GM18870 (cell line): Measurements from ENCODE around the gene RPS10.
"Not testable (repeated sequence)": the region's sequence is repeated elsewhere in the genome, so short reads cannot be mapped to it uniquely, and the experiment has no call there.

Experiments used
- ATAC-seq: cut with Tn5 transposase; IDR thresholded peaks from one replicate; pipeline ENCODE4 v1.9.1; 2021; ENCODE audit warnings: moderate library complexity; ENCODE audit not compliant: unreplicated experiment

RPS10 gene

DNA sequence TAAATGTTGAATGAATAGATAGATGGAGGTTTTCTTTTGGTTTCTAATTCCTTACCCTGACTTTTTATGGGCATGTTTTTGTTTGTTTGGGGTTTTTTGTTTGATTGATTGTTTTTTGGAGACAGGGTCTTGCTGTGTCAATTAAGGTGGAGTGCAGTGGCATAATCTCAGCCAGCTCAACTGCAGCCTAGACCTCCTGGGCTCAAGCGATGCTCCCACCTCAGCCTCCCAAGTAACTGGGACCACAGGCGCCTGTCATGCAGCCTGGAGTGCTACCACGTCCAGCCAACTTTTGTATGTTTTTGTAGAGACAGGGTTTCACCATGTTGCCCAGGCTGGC is 31.9 kb downstream of the RPS10 start:
- no peak for ATAC-seq

DNA sequence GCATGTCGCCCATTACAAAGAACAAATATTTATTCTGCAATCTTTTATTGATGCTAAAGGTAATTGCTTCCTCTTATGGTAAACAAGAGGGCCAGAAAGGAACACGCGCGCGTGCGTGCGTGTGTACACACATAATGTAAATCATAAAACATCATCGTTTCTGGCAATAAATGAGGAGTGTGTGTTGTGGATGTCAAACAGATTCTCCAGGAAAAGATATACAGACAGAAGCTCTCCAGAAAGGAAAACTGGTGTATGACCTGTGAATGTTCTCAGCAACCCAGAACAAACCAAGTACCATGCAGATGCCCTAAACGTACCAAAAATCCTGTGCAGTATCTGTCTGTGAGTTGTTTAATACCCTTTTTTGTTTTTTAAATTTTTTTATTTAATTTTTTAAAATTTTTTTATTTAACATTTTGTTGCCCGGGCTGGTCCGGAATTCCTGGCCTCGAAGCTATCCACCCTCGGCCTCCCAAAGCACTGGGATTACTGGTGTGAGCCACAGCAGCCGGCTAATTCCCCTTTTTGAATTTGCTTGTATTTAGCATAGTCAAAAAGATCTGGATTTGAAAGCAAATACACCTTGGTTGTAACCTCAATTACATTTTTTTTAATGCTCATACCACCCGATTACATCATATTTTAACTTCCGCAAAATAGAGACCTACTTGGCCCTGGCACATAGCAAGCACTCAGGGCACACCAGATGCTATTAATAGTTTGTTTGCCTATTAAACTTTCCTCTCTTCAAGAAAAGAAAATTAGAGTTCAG is 32.5 kb downstream of the RPS10 start:
- ATAC-seq: no peak

DNA sequence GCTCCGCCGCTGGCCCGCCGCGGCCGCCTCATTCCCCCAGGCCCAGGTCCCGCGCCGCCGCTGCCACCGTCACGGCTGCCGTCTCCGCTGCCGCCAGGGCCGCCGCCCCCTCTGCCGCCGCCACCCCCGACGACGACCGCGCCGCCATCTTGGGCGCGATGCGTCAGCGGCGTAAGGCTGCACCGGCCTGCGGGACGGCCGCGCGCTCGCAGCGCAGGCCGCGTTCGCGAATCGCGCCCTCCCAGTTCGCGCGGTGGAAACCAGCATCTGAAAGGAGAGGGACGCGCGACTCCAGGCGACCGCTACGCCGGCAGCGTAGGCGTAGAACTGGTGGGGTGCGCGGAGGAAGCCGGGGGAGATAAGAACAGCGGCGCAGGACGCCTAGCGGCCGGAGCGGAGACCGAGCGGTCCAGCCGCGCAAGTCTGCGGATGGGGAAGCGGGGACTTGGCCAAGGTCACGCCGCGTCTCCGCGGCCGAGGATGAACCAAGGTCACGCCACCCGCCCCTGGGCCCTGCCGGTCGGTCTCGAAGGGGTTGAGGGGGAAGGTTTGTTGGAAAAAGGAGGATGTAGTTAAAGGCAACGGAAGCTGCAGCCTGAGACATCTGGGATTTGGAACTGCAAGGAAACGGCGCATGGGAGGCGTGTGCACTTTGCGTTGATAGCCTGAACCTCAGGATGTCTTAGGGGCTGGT is 33.2 kb downstream of the RPS10 start, which contains the start of gene NUDT3:
Gene NUDT3, minus strand, starts transcription at position 173 of the 694 bp plus-strand sequence. CDS start 307 bp downstream, outside the sequence.
- peak; percentile 66 for ATAC-seq

DNA sequence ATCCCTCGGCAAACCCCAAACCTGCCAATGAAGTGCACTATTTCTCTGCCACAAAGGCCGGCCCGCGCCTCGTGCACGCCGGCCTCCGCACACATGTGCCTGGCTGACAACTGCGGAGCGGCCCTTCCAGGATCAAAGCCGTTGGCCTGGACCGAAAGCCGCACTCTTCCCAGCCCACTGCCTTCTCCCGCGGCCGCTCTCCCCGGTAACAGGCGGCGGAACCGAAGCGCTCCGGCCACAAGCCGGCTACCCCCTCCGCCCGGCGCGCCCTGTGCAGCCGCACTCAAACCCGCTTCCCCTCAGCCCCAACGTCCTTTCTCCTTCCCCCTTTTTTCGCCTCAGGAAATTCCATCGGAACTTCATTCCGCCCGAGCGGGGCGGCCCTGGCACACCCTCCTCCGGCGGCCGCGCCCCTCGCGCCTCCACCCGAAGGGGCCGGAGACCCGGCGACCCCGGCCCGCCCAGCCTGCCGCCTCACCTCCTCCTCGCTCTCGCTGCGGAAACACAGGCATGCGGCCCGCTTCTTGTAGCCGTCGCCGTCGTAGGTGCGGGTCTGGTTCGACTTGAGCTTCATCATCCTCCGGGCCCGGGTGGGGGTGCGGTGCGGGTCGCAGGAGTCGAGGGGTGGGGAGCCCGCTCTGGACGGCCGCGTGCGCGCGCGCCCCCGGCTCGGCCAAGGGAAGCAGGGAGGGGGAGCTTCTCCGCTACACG is 33.9 kb downstream of the RPS10 start:
- ATAC-seq: peak; percentile 16

DNA sequence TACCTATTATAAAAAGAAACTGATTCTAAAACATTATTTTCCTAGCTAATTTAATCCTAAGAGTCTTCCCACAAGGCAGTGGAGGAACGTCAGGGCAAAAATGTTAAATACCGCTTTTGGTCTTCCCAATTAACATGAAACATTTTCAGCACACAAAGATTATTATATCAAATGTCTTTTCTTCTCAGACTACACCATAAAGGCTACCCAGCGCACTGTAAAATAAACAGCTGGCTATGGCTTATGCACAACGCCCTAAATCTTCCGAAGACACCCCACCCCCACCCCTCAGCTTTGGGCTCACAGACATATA is 34.4 kb downstream of the RPS10 start:
- ATAC-seq: no peak

DNA sequence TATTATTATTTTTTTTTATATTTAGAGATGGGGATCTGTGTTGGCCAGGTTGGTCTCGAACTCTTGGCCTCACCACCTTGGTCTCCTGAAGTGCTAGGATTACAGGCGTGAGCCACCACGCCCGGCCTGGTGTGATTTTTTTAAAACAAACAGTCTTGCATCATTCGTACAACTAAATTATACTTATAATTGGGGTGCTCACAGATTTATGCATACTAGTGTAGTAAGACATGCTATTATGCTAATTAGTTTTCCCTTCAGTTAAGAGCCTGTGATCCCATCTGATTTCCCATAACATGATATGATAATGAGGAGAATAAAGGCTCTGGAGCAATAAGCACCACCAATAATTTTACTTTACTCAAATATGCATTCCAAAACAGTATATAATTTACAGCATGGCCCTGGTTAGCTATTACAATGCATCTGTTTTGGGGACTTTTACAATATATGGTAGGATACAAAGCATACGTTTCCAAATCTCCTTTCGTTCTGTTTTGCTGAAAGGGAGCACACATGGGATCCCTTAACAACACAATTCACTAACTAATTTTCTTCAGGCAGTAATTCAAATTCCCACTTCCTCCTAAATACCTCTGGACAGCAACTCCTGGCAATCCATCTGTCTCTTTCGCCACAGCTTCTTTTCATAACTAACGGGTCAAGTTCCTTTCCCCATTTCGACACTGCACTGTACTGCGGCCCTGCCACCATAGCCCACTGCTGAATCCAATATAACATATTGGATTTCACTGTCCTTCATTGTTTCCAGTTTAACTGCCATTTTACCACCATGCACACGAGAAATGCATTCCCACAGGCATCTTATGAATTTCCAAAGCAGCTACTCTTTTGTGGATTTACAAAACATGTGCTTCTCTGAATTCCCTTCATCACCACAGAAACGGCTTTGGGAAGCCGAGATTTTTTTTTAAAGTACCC is 35.1 kb downstream of the RPS10 start:
- ATAC-seq: no peak

DNA sequence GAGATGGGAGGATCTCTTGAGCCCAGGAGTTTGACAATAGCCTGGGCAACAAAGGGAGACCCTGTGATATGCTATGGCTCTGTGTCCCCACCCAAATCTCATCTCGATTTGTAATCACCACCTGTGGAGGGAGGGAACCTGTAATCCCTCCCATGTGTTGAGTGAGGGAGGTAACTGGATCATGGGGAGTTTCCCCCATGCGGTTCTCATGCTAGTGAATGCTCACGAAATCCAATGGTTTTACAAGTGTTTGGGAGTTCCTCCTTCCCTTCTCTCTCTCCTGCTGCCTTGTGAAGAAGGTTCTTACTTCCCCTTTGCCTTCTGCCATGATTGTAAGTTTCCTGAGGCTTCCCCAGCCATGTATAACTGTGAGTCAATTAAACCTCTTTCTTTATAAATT is 36.8 kb downstream of the RPS10 start:
- no peak for ATAC-seq

DNA sequence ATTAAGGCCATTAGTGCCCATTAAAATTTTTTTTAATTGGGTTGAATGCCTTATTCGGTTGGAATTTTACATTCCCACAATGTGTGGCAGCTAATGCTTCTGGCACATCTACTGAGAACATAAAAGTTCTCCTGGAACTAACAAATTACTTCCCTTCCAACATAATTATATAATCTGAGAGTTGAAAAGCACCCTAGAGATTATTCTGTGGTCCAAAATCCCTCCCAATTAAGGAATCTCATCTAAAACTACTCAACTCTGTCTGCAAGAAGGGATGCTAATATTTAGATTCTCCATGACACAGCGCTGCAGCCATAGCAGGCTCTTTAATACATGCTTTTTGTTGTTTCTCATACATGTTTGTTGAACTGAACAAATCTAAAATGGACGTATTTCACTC is 37.4 kb downstream of the RPS10 start:
- ATAC-seq: no peak

DNA sequence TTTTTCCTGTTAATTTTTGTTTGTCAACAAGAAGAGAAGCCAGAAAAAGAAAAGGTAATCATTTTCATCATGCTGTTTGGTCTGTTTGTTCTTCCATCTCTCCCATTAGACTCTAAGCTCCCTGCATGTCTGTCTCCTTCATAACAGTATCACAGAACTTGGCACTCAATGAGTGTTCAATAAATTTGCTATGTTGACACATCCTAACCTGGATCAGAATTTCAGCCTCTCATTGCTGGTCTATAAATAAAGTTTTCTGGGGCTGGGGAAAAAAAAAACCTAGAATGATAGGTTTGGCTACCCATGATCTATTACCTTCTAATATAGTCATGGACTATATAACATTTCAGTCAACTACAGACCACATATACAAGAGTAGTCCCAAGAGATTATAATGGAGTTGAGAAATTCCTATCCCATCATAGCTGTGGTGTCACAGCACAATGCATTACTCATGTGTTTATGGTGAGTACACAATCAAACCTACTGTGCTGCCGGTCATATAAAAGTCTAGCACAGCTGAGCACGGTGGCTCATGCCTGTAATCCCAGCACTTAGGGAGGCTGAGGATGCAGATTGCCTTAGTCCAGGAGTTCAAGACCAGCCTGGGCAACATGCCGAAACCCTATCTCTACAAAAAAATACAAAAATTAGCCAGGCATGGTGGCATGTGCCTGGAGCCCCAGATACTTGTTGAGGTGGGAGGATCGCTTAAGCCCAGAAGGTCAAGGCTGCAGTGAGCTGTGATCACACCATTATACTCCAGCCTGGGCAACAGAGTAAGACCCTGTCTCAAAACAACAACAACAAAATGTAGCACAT is 39.3 kb downstream of the RPS10 start:
- ATAC-seq: no peak

DNA sequence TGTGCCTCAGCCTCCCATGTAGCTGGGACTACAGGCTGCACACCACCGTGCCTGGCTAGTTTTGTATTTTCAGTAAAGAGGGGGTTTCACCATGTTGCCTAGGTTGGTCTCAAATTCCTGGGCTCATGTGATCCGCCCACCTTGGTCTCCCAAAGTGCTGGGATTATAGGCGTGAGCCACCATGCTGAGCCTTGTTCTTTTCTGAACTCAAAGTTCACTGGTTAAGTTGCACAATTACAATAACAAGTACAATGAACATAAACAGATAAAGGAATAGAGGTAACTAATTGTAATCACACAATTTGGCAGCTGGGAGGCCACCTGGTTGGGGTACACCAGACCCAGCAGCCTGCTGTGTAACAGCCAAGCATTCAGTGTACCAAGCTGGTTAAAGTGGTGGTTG is 40.1 kb downstream of the RPS10 start:
- no peak for ATAC-seq

DNA sequence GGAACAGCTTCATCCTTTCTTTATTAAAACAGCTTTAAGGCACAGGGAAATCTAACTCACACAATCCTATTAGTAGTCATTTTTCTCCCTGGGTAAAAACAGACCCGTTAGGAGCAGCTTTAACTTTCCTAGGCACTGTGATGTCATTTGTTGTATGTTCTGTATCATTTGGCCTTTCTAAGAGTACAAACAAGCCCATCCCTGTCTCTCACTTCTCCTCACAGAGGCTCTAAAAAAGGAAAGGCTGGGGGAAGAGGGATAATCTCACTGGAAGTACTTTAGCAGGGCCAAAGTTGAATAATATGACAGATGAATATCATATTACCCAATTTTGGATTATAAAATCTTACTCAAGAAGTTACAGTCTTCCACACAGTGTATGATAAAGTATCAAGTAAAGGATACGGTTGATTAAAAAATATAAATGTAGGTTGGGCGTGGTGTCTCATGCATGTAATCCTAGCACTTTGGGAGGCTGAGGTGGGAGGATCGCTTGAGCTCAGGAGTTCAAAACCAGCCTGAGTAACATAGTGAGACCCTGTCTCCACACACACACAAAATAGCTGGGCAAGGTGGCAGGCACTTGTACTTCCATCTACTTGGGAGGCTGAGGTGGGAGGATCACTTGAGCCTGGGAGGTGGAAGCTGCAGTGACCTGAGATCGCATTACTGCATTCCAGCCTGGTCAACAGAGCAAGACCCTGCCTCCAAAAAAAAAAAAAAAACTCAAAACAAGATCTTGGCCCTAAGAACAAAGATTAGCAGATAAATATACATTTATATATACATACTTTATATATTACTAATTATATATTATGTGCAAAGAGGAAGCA is 41.3 kb downstream of the RPS10 start:
- no peak for ATAC-seq

DNA sequence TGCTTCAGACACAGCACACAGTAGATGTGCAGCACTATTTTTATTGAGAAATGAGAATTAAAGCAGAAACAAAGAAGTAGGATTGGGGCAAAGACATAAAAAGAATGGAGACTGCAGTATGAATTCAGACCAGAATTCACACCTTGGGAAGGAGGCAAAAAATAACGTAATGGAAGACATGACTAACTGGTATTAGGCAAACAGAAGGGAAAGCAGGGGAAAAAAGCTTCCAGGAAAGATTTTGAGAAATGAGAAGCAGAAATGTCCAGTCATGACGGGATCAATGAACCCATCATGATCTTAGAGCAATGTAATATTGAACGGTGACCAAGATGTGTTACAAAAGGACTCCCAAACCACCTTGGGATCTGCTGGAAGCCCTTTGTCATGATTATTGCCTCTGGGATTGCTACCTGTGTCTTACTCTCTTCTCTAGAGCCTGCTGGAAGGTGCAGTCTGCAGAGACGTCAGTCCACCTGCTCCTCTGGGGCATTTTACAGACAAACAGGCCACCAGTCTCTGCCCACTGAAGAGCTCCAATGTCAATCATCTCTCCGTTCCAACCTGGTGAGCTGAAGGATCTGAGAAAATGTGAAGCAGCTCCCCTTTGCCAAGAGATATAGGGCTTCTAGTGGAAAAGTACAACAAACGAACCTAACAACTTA is 42.1 kb downstream of the RPS10 start:
- ATAC-seq: no peak

DNA sequence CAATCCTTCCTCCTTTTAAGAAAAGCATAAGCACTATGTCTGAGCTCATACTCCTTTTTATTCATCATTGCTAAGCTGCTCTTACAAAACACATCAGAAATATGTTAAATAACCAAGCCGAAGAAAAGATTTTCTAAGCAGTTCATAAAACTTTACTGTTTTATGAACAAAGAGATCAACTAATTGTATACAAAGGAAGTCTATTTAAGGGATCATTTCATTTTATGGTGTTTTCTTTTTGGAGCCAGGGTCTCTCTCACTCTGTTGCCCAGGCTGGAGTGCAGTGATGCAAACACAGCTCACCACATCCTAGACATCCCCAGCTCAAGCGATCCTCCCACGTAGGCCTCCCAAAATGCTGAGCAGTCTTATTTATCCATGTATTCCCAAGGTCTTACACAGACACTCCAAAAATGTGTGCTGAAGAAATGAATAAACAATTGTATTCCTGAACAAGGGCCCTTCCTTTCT is 42.7 kb downstream of the RPS10 start:
- ATAC-seq: no peak

DNA sequence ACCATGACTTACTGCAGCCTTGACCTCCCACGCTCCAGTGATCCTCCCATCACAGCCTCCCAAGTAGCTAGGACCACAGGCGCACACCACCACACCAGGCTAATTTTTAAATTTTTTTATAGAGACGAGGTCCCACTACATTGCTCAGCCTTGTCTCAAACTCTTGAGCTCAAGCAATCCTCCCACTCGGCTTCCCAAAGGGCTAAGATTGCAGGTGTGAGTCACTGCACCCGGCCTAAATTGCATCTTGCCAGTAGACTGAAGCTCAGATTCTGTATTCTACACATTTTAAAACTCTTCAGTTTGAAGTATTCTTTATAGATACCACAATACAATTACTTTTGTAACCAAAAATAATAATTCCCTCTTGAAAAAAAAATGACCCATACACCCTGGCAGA is 44.8 kb downstream of the RPS10 start:
- ATAC-seq: no peak

DNA sequence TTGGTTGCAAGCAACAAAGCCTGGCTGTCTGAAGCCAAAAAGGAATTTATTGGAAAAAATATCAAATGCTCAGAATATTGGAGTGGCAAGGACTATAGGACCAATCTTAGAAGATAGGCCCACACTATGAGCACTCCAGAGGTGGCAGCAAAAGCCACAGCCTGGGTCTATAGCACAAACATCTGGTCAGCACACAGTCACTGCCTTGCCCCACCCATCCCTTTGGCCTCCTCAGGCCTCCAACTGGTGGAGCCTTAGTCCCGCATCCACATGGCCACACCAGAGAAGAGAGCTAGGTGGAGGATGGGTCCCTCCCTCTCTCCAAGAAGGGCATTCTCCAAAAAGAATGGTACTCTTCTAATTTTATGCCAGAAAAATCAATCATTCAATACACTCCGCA is 47.4 kb downstream of the RPS10 start:
- no peak for ATAC-seq

DNA sequence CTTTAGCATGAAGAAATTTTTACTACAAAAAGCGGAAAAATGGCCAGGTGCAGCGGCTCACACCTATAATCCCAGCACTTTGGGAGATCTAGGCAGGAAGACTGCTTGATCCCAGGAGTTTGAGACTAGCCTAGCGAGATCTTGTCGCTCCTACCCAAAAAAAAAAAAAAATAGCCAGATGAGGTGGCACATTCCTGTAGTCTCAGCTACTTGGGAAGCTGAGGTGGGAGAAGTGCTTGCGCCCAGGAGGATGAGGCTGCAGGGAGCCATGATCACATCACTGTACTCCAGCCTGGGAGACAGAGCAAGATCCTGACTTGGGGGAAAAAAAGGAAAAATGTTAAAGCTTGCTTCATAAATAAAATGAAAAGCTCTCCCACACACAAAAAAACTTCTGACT is 47.9 kb downstream of the RPS10 start:
- ATAC-seq: no peak

DNA sequence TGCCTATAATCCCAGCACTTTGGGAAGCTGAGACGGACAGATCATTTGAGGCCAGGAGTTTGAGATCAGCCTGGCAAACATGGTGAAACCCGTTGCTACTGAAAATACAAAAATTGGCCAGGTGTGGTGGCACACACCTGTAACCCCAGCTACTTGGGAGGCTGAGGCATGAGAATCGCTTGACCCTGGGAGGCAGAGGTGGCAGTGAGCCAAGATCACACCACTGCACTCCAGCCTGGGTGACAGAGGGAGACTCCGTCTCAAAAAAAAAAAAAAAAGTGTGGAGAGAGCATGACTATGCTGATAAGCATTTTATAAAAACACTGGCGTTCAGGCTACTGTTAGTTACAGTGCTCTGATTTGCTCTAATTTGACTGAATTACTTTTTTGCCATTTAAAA is 48.3 kb downstream of the RPS10 start:
- not testable (repeated sequence) for ATAC-seq

DNA sequence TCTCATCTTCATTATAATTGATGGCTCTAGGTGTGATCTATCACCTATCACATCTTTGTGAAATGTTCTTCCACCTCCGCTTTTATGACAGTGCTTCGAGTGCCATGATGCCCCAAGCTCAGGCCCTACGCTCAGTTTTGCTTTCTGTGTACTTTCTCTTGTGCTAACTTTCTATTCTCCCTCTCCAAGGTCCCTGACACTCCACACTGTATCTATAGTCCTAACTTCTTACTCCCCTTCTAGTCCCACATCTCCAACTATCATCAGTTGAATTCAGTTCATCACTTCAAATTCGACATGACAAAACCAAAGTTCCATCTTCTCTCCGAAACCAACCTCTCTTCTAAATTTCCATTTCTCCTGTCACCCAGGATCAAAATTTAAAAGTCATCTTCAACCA is 50.0 kb downstream of the RPS10 start:
- no peak for ATAC-seq

DNA sequence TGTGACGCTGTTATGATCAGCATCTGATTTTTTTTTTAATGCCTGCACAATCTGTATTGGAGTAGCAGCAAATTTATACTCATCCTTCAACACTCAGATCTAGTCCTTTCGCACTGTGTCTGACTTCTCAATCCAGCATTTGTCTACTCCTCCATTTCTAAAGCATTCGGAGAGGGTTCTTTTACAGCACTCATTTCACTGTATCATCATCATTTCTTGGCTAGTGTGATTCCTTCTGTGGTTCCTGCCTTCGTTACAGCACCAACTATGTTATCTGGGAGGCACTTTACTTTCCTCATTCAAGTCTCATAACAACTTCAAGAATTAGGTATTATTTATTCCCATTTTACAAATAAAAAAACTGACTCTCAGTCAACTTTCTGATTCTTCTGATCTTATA is 51.4 kb downstream of the RPS10 start:
- ATAC-seq: no peak
